ENCODE measurements around the gene ATP10A.

The ATP10A gene

DNA sequence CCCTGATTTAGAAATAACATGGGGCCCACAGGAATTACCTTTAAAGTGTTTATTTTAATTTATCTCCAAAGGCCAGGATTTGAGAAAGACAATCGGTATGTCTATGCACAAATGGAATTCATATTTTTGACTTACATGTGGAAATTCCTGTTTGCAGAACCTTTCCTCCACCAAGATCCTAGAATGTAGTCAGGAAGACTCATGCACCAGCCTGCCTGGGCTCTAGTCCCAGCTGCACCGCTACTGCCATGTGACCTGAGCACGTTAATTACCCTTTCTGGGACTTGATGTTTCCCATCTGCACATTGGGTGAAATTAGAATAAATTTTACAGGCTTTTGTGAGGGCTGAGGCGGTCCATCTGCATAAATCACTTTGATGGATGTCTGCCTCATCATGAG, 194.2 kb downstream of the ATP10A start:
- no peak overlapping the region for H3K27ac ChIP-seq (ENCODE audit: insufficient read depth in 1 of 2, low read depth in 1 of 2, low read length in 2 of 2, poor library complexity in 1 of 2, severe bottlenecking in 2 of 2)
- WGBS (ENCODE audit: insufficient coverage), result 86% methylated on average over 3 of the region's 4 CpGs
- POLR2A ChIA-PET, result no interaction called here

DNA sequence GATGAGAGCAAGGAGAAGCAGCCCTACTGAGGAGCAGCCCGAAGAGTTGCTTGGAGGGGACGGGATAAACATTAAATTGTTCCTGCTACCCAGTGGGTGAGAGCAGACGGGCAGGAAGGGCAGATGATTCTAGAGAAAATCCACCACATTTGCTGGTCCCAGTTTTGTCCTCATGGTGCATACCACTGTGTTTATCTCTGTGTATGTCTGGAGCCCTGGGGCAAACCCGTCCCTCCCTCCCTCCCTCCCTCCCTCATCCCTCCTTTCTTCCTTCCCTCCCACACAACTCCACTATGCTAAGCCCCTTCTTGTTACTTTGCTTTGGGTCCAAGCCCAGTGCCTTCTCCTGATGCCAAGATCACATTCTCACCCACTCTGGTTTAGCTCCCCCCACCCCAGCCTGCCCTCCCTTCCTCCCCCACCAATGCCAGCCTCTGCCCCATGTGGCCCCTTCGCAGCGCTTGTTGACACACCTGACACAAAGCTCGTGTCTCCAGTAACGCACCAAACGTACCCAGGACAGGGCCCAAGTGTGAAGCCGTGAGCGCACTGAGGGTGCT, 194.8 kb downstream of the ATP10A start:
- ChIA-PET POLR2A (no interaction called here), CTCF (no interaction called here)
- no peak overlapping the region for H3K4me3 ChIP-seq (ENCODE audit: control insufficient read depth in 1 of 7, extremely low read depth in 1 of 7, insufficient read depth in 4 of 7, low read depth in 2 of 7, low read length in 6 of 7)
- WGBS (ENCODE audit: insufficient coverage), result 91% methylated on average over 8 of the region's 11 CpGs
- H3K27ac ChIP-seq (ENCODE audit: insufficient read depth in 1 of 2, low read depth in 1 of 2, low read length in 2 of 2, poor library complexity in 1 of 2, severe bottlenecking in 2 of 2), result no peak overlapping the region
- peaks cover 0 to 22% (median 8%) of the 10 kb centered on the region in 4 experiments for H3K4me1 ChIP-seq (ENCODE audit: control extremely low read depth in 1 of 4, control insufficient read depth in 4 of 4, insufficient read depth in 4 of 4, low read length in 3 of 4)
- DNase-seq, result no peak
- no peaks in the 10 kb centered on the region for H3K9me3 ChIP-seq (ENCODE audit: control extremely low read depth in 1 of 5, control insufficient read depth in 4 of 5, insufficient read depth in 2 of 5, low read depth in 1 of 5, low read length in 4 of 5)
- H3K36me3 ChIP-seq (ENCODE audit: control insufficient read depth in 4 of 4, insufficient read depth in 4 of 4, low read length in 3 of 4), result no peaks in the 10 kb centered on the region
- peaks cover 0 to 47% (median 14%) of the 10 kb centered on the region in 5 experiments for H3K27me3 ChIP-seq (replicated peaks in 2 of 5; ENCODE audit: control insufficient read depth in 4 of 5, insufficient read depth in 5 of 5, low read length in 4 of 5)

More for the DNA sequence above, 194.2 kb downstream of the ATP10A start:
- Histone ChIP-seq H3K27me3 (replicated peaks in 2 of 5; ENCODE audit: control insufficient read depth in 4 of 5, insufficient read depth in 5 of 5, low read length in 4 of 5) (peaks cover 0 to 48% (median 14%) of the 10 kb centered on the region in 5 experiments), H3K36me3 (ENCODE audit: control insufficient read depth in 4 of 4, insufficient read depth in 4 of 4, low read length in 3 of 4) (no peaks in the 10 kb centered on the region), H3K4me3 (ENCODE audit: control insufficient read depth in 1 of 7, extremely low read depth in 1 of 7, insufficient read depth in 4 of 7, low read depth in 2 of 7, low read length in 6 of 7) (no peak overlapping the region), H3K4me1 (ENCODE audit: control extremely low read depth in 1 of 4, control insufficient read depth in 4 of 4, insufficient read depth in 4 of 4, low read length in 3 of 4) (peaks cover 0 to 22% (median 8%) of the 10 kb centered on the region in 4 experiments), H3K9me3 (ENCODE audit: control extremely low read depth in 1 of 5, control insufficient read depth in 4 of 5, insufficient read depth in 2 of 5, low read depth in 1 of 5, low read length in 4 of 5) (no peaks in the 10 kb centered on the region)
- no peak for DNase-seq
- CTCF ChIA-PET, result no interaction called here

GRCh38 chr15:25667829-25668228, 195.3 kb downstream of the ATP10A start:
- 94% methylated on average over 9 of the region's 13 CpGs for WGBS (ENCODE audit: insufficient coverage)

DNA sequence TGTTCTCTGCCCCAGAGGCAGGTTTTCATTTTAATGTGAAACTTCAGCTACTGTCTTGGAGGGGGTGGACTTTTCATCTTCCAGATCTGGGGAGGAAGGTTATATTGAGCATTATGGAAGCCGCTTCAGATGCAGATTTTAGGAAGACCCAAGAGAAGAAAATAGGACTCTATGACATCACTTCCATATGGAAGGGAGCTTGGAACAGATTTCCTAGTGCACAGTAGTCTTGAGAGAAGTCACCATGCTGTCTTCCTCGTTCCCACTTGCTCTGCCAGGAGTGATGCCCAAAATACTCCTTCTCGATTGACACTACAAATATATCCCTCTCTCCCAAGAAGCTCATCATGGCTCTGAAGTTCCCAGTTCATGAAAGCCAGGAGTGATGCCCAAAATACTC, 197.2 kb downstream of the ATP10A start:
- H3K36me3 ChIP-seq (ENCODE audit: control insufficient read depth in 4 of 4, insufficient read depth in 4 of 4, low read length in 3 of 4), result no peaks in the 10 kb centered on the region
- H3K4me1 ChIP-seq (ENCODE audit: control extremely low read depth in 1 of 4, control insufficient read depth in 4 of 4, insufficient read depth in 4 of 4, low read length in 3 of 4), result peaks cover 0 to 13% (median 2%) of the 10 kb centered on the region in 4 experiments
- no peak overlapping the region for H3K27ac ChIP-seq (ENCODE audit: insufficient read depth in 1 of 2, low read depth in 1 of 2, low read length in 2 of 2, poor library complexity in 1 of 2, severe bottlenecking in 2 of 2)
- no peak overlapping the region for H3K4me3 ChIP-seq (ENCODE audit: control insufficient read depth in 1 of 7, extremely low read depth in 1 of 7, insufficient read depth in 4 of 7, low read depth in 2 of 7, low read length in 6 of 7)
- no peak for DNase-seq
- peaks cover 2 to 32% (median 13%) of the 10 kb centered on the region in 5 experiments for H3K27me3 ChIP-seq (replicated peaks in 2 of 5; ENCODE audit: control insufficient read depth in 4 of 5, insufficient read depth in 5 of 5, low read length in 4 of 5)
- ChIA-PET CTCF (no interaction called here), POLR2A (no interaction called here)
- no peaks in the 10 kb centered on the region for H3K9me3 ChIP-seq (ENCODE audit: control extremely low read depth in 1 of 5, control insufficient read depth in 4 of 5, insufficient read depth in 2 of 5, low read depth in 1 of 5, low read length in 4 of 5)
- WGBS (ENCODE audit: insufficient coverage), result 93% methylated on average over 3 of the region's 3 CpGs

More at GRCh38 chr15:25667829-25668228, 195.3 kb downstream of the ATP10A start:
- Histone ChIP-seq H3K36me3 (ENCODE audit: control insufficient read depth in 4 of 4, insufficient read depth in 4 of 4, low read length in 3 of 4) (no peaks in the 10 kb centered on the region), H3K27me3 (replicated peaks in 2 of 5; ENCODE audit: control insufficient read depth in 4 of 5, insufficient read depth in 5 of 5, low read length in 4 of 5) (peaks cover 0 to 44% (median 14%) of the 10 kb centered on the region in 5 experiments), H3K4me1 (ENCODE audit: control extremely low read depth in 1 of 4, control insufficient read depth in 4 of 4, insufficient read depth in 4 of 4, low read length in 3 of 4) (peaks cover 0 to 22% (median 8%) of the 10 kb centered on the region in 4 experiments), H3K9me3 (ENCODE audit: control extremely low read depth in 1 of 5, control insufficient read depth in 4 of 5, insufficient read depth in 2 of 5, low read depth in 1 of 5, low read length in 4 of 5) (no peaks in the 10 kb centered on the region), H3K27ac (ENCODE audit: insufficient read depth in 1 of 2, low read depth in 1 of 2, low read length in 2 of 2, poor library complexity in 1 of 2, severe bottlenecking in 2 of 2) (no peak overlapping the region), H3K4me3 (ENCODE audit: control insufficient read depth in 1 of 7, extremely low read depth in 1 of 7, insufficient read depth in 4 of 7, low read depth in 2 of 7, low read length in 6 of 7) (no peak overlapping the region)
- ChIA-PET CTCF (no interaction called here), POLR2A (no interaction called here)
- no peak for DNase-seq

GRCh38 chr15:25664761-25665160, 198.4 kb downstream of the ATP10A start:
- no peak for DNase-seq
- Histone ChIP-seq H3K4me3 (ENCODE audit: control insufficient read depth in 1 of 7, extremely low read depth in 1 of 7, insufficient read depth in 4 of 7, low read depth in 2 of 7, low read length in 6 of 7) (no peak overlapping the region), H3K27me3 (replicated peaks in 2 of 5; ENCODE audit: control insufficient read depth in 4 of 5, insufficient read depth in 5 of 5, low read length in 4 of 5) (peaks cover 2 to 20% (median 7%) of the 10 kb centered on the region in 5 experiments), H3K36me3 (ENCODE audit: control insufficient read depth in 4 of 4, insufficient read depth in 4 of 4, low read length in 3 of 4) (no peaks in the 10 kb centered on the region), H3K9me3 (ENCODE audit: control extremely low read depth in 1 of 5, control insufficient read depth in 4 of 5, insufficient read depth in 2 of 5, low read depth in 1 of 5, low read length in 4 of 5) (no peaks in the 10 kb centered on the region), H3K27ac (ENCODE audit: insufficient read depth in 1 of 2, low read depth in 1 of 2, low read length in 2 of 2, poor library complexity in 1 of 2, severe bottlenecking in 2 of 2) (no peak overlapping the region), H3K4me1 (ENCODE audit: control extremely low read depth in 1 of 4, control insufficient read depth in 4 of 4, insufficient read depth in 4 of 4, low read length in 3 of 4) (peaks cover 0 to 2% (median 0%) of the 10 kb centered on the region in 4 experiments)
- CTCF ChIA-PET, result no interaction called here
- POLR2A ChIA-PET, result no interaction called here
- 100% methylated on average over 3 of the region's 5 CpGs for WGBS (ENCODE audit: insufficient coverage)

GRCh38 chr15:25663515-25663914, 199.6 kb downstream of the ATP10A start:
- 100% methylated on average over 1 of the region's 5 CpGs for WGBS (ENCODE audit: insufficient coverage)
- Histone ChIP-seq H3K36me3 (ENCODE audit: control insufficient read depth in 4 of 4, insufficient read depth in 4 of 4, low read length in 3 of 4) (no peaks in the 10 kb centered on the region), H3K9me3 (ENCODE audit: control extremely low read depth in 1 of 5, control insufficient read depth in 4 of 5, insufficient read depth in 2 of 5, low read depth in 1 of 5, low read length in 4 of 5) (no peaks in the 10 kb centered on the region), H3K4me3 (ENCODE audit: control insufficient read depth in 1 of 7, extremely low read depth in 1 of 7, insufficient read depth in 4 of 7, low read depth in 2 of 7, low read length in 6 of 7) (no peak overlapping the region), H3K4me1 (ENCODE audit: control extremely low read depth in 1 of 4, control insufficient read depth in 4 of 4, insufficient read depth in 4 of 4, low read length in 3 of 4) (no peaks in the 10 kb centered on the region), H3K27ac (ENCODE audit: insufficient read depth in 1 of 2, low read depth in 1 of 2, low read length in 2 of 2, poor library complexity in 1 of 2, severe bottlenecking in 2 of 2) (no peak overlapping the region), H3K27me3 (replicated peaks in 2 of 5; ENCODE audit: control insufficient read depth in 4 of 5, insufficient read depth in 5 of 5, low read length in 4 of 5) (peaks cover 0 to 10% (median 7%) of the 10 kb centered on the region in 5 experiments)
- no peak for DNase-seq
- ChIA-PET POLR2A (no interaction called here), CTCF (no interaction called here)

DNA sequence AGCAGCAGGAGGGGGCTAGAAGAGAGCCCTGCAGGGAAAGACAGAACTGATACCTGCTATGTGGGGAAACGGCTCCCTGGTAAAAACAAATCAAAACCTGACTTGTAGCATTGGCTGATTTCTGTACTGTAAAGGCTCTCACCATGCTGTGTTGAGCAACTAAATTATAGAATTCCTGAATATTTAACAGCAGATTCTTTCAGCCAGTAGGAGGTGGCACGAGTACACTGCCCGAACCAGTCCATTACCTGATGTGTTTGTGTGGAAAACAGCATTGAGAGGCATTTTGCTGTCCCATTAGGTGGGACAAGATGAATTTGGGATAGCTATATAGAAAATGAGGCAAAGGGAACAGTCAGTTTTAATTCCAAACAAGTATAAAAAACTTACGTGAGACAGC, 201.2 kb downstream of the ATP10A start:
- H3K9me3 ChIP-seq (ENCODE audit: control extremely low read depth in 1 of 5, control insufficient read depth in 4 of 5, insufficient read depth in 2 of 5, low read depth in 1 of 5, low read length in 4 of 5), result peaks cover 0 to 4% (median 0%) of the 10 kb centered on the region in 5 experiments
- no peaks in the 10 kb centered on the region for H3K36me3 ChIP-seq (ENCODE audit: control insufficient read depth in 4 of 4, insufficient read depth in 4 of 4, low read length in 3 of 4)
- POLR2A ChIA-PET, result no interaction called here
- H3K4me3 ChIP-seq (ENCODE audit: control insufficient read depth in 1 of 7, extremely low read depth in 1 of 7, insufficient read depth in 4 of 7, low read depth in 2 of 7, low read length in 6 of 7), result no peak overlapping the region
- no peaks in the 10 kb centered on the region for H3K4me1 ChIP-seq (ENCODE audit: control extremely low read depth in 1 of 4, control insufficient read depth in 4 of 4, insufficient read depth in 4 of 4, low read length in 3 of 4)
- 85% methylated on average over 3 of the region's 4 CpGs for WGBS (ENCODE audit: insufficient coverage)
- CTCF ChIA-PET, result no interaction called here
- DNase-seq, result no peak
- no peak overlapping the region for H3K27ac ChIP-seq (ENCODE audit: insufficient read depth in 1 of 2, low read depth in 1 of 2, low read length in 2 of 2, poor library complexity in 1 of 2, severe bottlenecking in 2 of 2)
- peaks cover 0 to 7% (median 2%) of the 10 kb centered on the region in 5 experiments for H3K27me3 ChIP-seq (replicated peaks in 2 of 5; ENCODE audit: control insufficient read depth in 4 of 5, insufficient read depth in 5 of 5, low read length in 4 of 5)
